ENCODE results near the gene C6orf47.
"Not testable (repeated sequence)": the region's sequence is repeated elsewhere in the genome, so short reads cannot be mapped to it uniquely, and the experiment has no call there.

Gene C6orf47
- 58.1 to 103 (median 80.1) reads per million in 4 experiments for total RNA-seq

- DNase-seq: peak; percentile 59
Measured at GRCh38 chr6:31660381-31661261, at the start of gene C6orf47. C6orf47 (minus strand) TSS chr6:31660778; CDS start chr6:31659947, 831 bp downstream.

GRCh38 chr6:31709157-31709556 lies 48.6 kb upstream of the C6orf47 start:
- DNase-seq: not testable (repeated sequence)

GRCh38 chr6:31708224-31708623 lies 47.6 kb upstream of the C6orf47 start:
- DNase-seq: no peak

- no peak for DNase-seq
Measured at GRCh38 chr6:31707701-31708100, 47.1 kb upstream of the C6orf47 start.

- DNase-seq: no peak
Measured at GRCh38 chr6:31706599-31706998, 46.0 kb upstream of the C6orf47 start, which contains the start of gene LY6G6F. LY6G6F (plus strand) TSS chr6:31706866; CDS start chr6:31706907, 41 bp downstream.

- no peak for DNase-seq
Measured at GRCh38 chr6:31705931-31706330, 45.4 kb upstream of the C6orf47 start.

- peak; percentile 91 for DNase-seq
Measured at GRCh38 chr6:31702819-31703716, 42.5 kb upstream of the C6orf47 start, which contains the start of gene ABHD16A. ABHD16A (minus strand) TSS chr6:31703324; CDS start chr6:31703281, 43 bp downstream.

- no peak for DNase-seq
Measured at GRCh38 chr6:31702405-31702818, 41.8 kb upstream of the C6orf47 start.

GRCh38 chr6:31701666-31702404 lies 41.3 kb upstream of the C6orf47 start:
- no peak for DNase-seq

GRCh38 chr6:31700740-31701401 lies 40.3 kb upstream of the C6orf47 start:
- no peak for DNase-seq

- DNase-seq: no peak
Measured at GRCh38 chr6:31697555-31697954, 37.0 kb upstream of the C6orf47 start.

GRCh38 chr6:31693535-31693934 lies 33.0 kb upstream of the C6orf47 start:
- no peak for DNase-seq

GRCh38 chr6:31692886-31693285 lies 32.3 kb upstream of the C6orf47 start:
- no peak for DNase-seq

GRCh38 chr6:31692353-31692752 lies 31.8 kb upstream of the C6orf47 start:
- DNase-seq: no peak

GRCh38 chr6:31691564-31692108 lies 31.1 kb upstream of the C6orf47 start:
- DNase-seq: no peak

GRCh38 chr6:31691078-31691463 lies 30.5 kb upstream of the C6orf47 start:
- DNase-seq: no peak

- DNase-seq: no peak
Measured at GRCh38 chr6:31690231-31691077, 29.9 kb upstream of the C6orf47 start.

GRCh38 chr6:31689249-31690110 lies 28.9 kb upstream of the C6orf47 start:
- DNase-seq: no peak

- DNase-seq: no peak
Measured at GRCh38 chr6:31687860-31688693, 27.5 kb upstream of the C6orf47 start.

Data from effector CD8-positive, alpha-beta T cell (primary cell).